PC-9 (cell line): ENCODE results near the gene MYO1B. TPM values are rescaled to one million over a fixed set of nuclear protein-coding genes. Genes with fewer than 3 reads are reported as not detected.

ENCODE experiments used
- BruUV-seq: library from RNA; stranded (reverse); fragments of 400-500 nt; replicated peaks from 2 replicates; lab custom pipeline; 2021; lab: Mats Ljungman, UMichigan
- CTCF ChIA-PET: fragments of 300-600 bp; sonication (Branson Sonifier 250); formaldehyde crosslinking; loops from one replicate; lab custom pipeline; 2022; ENCODE audit warnings: antibody characterized with exemption; lab: Charles Lee
- POLR2A ChIA-PET: fragments of 300-600 bp; sonication (Branson Sonifier 250); formaldehyde crosslinking; loops from one replicate; lab custom pipeline; 2022; ENCODE audit warnings: antibody characterized with exemption; ENCODE audit not compliant: unreplicated experiment; lab: Charles Lee
- DNase-seq, 2 experiments: peaks; one replicate each; pipeline versions ENCODE4 v3.0.0 to v3.0.0-alpha.2; 2015 to 2022; ENCODE audit warnings: mixed read lengths in 1 of 2
- H2AFZ ChIP-seq: fragments of 200-600 bp; sonication (generic); 2 replicates; pipeline ENCODE4 v1.8.1; 2017; ENCODE audit warnings: antibody characterized with exemption
- H3F3A ChIP-seq: fragments of 200-600 bp; sonication (generic); 2 replicates; pipeline ENCODE4 v1.8.1; 2017; ENCODE audit warnings: antibody characterized with exemption, mild to moderate bottlenecking, low read depth; ENCODE audit not compliant: insufficient read depth
- H3K27ac ChIP-seq: fragments of 200-600 bp; sonication (generic); 2 replicates; pipeline ENCODE4 v1.6.1; 2016; ENCODE audit warnings: mixed run types
- H3K27me3 ChIP-seq: fragments of 200-600 bp; sonication (generic); 2 replicates; pipeline ENCODE4 v1.6.1; 2016; ENCODE audit warnings: low read depth, mixed run types; ENCODE audit not compliant: insufficient read depth
- H3K36me3 ChIP-seq: fragments of 200-600 bp; sonication (generic); 2 replicates; pipeline ENCODE4 v1.6.1; 2016; ENCODE audit warnings: low read depth, mixed run types
- H3K4me1 ChIP-seq: fragments of 200-600 bp; sonication (generic); replicated peaks from 2 replicates; pipeline ENCODE4 v1.6.1; 2016; ENCODE audit warnings: mixed run types; ENCODE audit not compliant: insufficient read depth
- H3K4me2 ChIP-seq: fragments of 200-600 bp; sonication (generic); 2 replicates; pipeline ENCODE4 v1.6.1; 2017; ENCODE audit warnings: mixed run types
- H3K4me3 ChIP-seq: fragments of 200-600 bp; sonication (generic); 2 replicates; pipeline ENCODE4 v1.6.1; 2016; ENCODE audit warnings: mixed run types
- H3K79me2 ChIP-seq: fragments of 200-600 bp; sonication (generic); 2 replicates; pipeline ENCODE4 v1.6.1; 2017; ENCODE audit warnings: low read depth, mixed run types
- H3K9me2 ChIP-seq: fragments of 200-600 bp; sonication (generic); 2 replicates; pipeline ENCODE4 v1.8.1; 2017; ENCODE audit warnings: mild to moderate bottlenecking; ENCODE audit not compliant: insufficient read depth
- H3K9me3 ChIP-seq: fragments of 200-600 bp; sonication (generic); 2 replicates; pipeline ENCODE4 v1.8.1; 2016; ENCODE audit warnings: low read depth; ENCODE audit not compliant: insufficient read depth
- H4K20me1 ChIP-seq: fragments of 200-600 bp; sonication (generic); 2 replicates; pipeline ENCODE4 v1.8.1; 2017; ENCODE audit not compliant: insufficient read depth
- CTCF ChIP-seq: fragments of 200-600 bp; sonication (generic); conservative IDR thresholded peaks from 2 replicates; pipeline ENCODE4 v1.6.1; 2017; ENCODE audit warnings: mixed run types, antibody characterized with exemption, mild to moderate bottlenecking, moderate library complexity
- EZH2 ChIP-seq: fragments of 200-600 bp; sonication (generic); IDR thresholded peaks from 2 replicates; pipeline ENCODE4 v1.8.0; 2017; ENCODE audit warnings: antibody characterized with exemption, low read depth
- intact Hi-C: fragments of 100-400 bp; cut with micrococcal nuclease; formaldehyde crosslinking; loops from one replicate; pipeline ENCODE4 v1.10.0; 2022; ENCODE audit not compliant: unreplicated experiment
- total RNA-seq: library from RNA; stranded (reverse); gene quantifications from 2 replicates; pipeline ENCODE4 v1.2.3, GENCODE V29; 2021

Gene MYO1B
- total RNA-seq, 1 experiment from 2014 or later: 55.0 TPM

GRCh38 chr2:191312662-191313061 is 67.5 kb downstream of the MYO1B start:
- CTCF ChIA-PET: no interaction called here
- BruUV-seq: no TSS peak
- Histone ChIP-seq H3K4me1 (peaks cover 20% of the 10 kb centered on the region), H4K20me1 (no peaks in the 10 kb centered on the region), H3K79me2 (peaks cover 16% of the 10 kb centered on the region; the same call in 1 of the 2 replicates), H2AFZ (no peak overlapping the region), H3K9me3 (no peaks in the 10 kb centered on the region), H3K4me2 (no peak overlapping the region), H3K27me3 (no peaks in the 10 kb centered on the region), H3K9me2 (no peaks in the 10 kb centered on the region), H3F3A (peaks cover 10% of the 10 kb centered on the region), H3K4me3 (no peak overlapping the region), H3K27ac (no peak overlapping the region), H3K36me3 (no peaks in the 10 kb centered on the region)
- POLR2A ChIA-PET: no interaction called here
- no peak for TF ChIP-seq CTCF
- no peak for TF ChIP-seq EZH2
- intact Hi-C loops: no loop called here
- no peak for DNase-seq

- DNase-seq: no peak
- Histone ChIP-seq H3K36me3 (no peaks in the 10 kb centered on the region), H3F3A (peaks cover 10% of the 10 kb centered on the region), H3K9me2 (no peaks in the 10 kb centered on the region), H2AFZ (no peak overlapping the region), H4K20me1 (no peaks in the 10 kb centered on the region), H3K9me3 (no peaks in the 10 kb centered on the region), H3K4me2 (no peak overlapping the region), H3K27ac (no peak overlapping the region), H3K4me1 (peaks cover 39% of the 10 kb centered on the region), H3K4me3 (no peak overlapping the region), H3K79me2 (peaks cover 20% of the 10 kb centered on the region; the same call in 1 of the 2 replicates), H3K27me3 (no peaks in the 10 kb centered on the region)
- intact Hi-C loops: no loop called here
- ChIA-PET CTCF (no interaction called here), POLR2A (no interaction called here)
- TF ChIP-seq CTCF (no peak), EZH2 (no peak)
- BruUV-seq: no TSS peak
Measured at GRCh38 chr2:191314697-191315364, 69.6 kb downstream of the MYO1B start.

GRCh38 chr2:191315365-191315752 is 70.2 kb downstream of the MYO1B start:
- CTCF ChIA-PET: no interaction called here
- Histone ChIP-seq H3K4me1 (peaks cover 39% of the 10 kb centered on the region), H3K4me2 (no peak overlapping the region), H3F3A (peaks cover 10% of the 10 kb centered on the region), H3K27me3 (no peaks in the 10 kb centered on the region), H3K27ac (no peak overlapping the region), H3K79me2 (peaks cover 20% of the 10 kb centered on the region; the same call in 1 of the 2 replicates), H2AFZ (no peak overlapping the region), H4K20me1 (no peaks in the 10 kb centered on the region), H3K4me3 (no peak overlapping the region), H3K36me3 (no peaks in the 10 kb centered on the region), H3K9me2 (no peaks in the 10 kb centered on the region), H3K9me3 (no peaks in the 10 kb centered on the region)
- no TSS peak for BruUV-seq
- POLR2A ChIA-PET: no interaction called here
- no peak for DNase-seq
- TF ChIP-seq CTCF (no peak), EZH2 (no peak)
- intact Hi-C loops: no loop called here
